Neuronal stem cell (in vitro differentiated cells): ENCODE measurements around the gene SORBS1.

Experiments used
- DNase-seq: peaks from one replicate; pipeline ENCODE4 v3.0.0-alpha.2; 2013; ENCODE audit warnings: low spot score
- H2AFZ ChIP-seq: one replicate; pipeline ENCODE4 v1.6.1; 2013; ENCODE audit warnings: mild to moderate bottlenecking, low read length, inconsistent platforms
- H2AK5ac ChIP-seq: 2 replicates; pipeline ENCODE4 v1.6.1; 2013; ENCODE audit warnings: low read depth, mild to moderate bottlenecking, inconsistent platforms, low read length, moderate library complexity, mixed read lengths
- H2BK120ac ChIP-seq: 2 replicates; pipeline ENCODE4 v1.6.1; 2013; ENCODE audit warnings: low read depth, mild to moderate bottlenecking, inconsistent platforms, low read length, moderate library complexity, mixed read lengths
- H2BK12ac ChIP-seq: one replicate; pipeline ENCODE4 v1.6.1; 2013; ENCODE audit warnings: low read length, inconsistent platforms
- H2BK15ac ChIP-seq: 2 replicates; pipeline ENCODE4 v1.6.1; 2013; ENCODE audit warnings: mild to moderate bottlenecking, low read length, inconsistent platforms, mixed read lengths
- H2BK5ac ChIP-seq: one replicate; pipeline ENCODE4 v1.6.1; 2013; ENCODE audit warnings: inconsistent platforms, mild to moderate bottlenecking, low read length, moderate library complexity
- H3K14ac ChIP-seq: one replicate; pipeline ENCODE4 v1.6.1; 2013; ENCODE audit warnings: low read length, inconsistent platforms
- H3K18ac ChIP-seq: 2 replicates; pipeline ENCODE4 v1.6.1; 2013; ENCODE audit warnings: low read length, inconsistent platforms
- H3K23ac ChIP-seq: 2 replicates; pipeline ENCODE4 v1.6.1; 2013; ENCODE audit warnings: low read depth, mild to moderate bottlenecking, mixed read lengths, low read length, inconsistent platforms; ENCODE audit not compliant: poor library complexity
- H3K27ac ChIP-seq: replicated peaks from 3 replicates; pipeline ENCODE4 v1.5.1; 2013; ENCODE audit warnings: low read length, inconsistent platforms
- H3K27me3 ChIP-seq, 3 experiments: 2 replicates each; pipeline ENCODE4 v1.6.1; 2013; ENCODE audit warnings: low read length in 3 of 3, mild to moderate bottlenecking in 2 of 3, inconsistent platforms in 1 of 3, low read depth in 1 of 3, mixed read lengths in 1 of 3, moderate library complexity in 1 of 3; ENCODE audit not compliant: control insufficient read depth in 3 of 3, insufficient read depth in 3 of 3
- H3K36me3 ChIP-seq, 2 donors: replicated peaks in 1 of 2; 2 replicates each; pipeline ENCODE4 v1.6.1; 2013; ENCODE audit warnings: low read length in 2 of 2; ENCODE audit not compliant: control insufficient read depth in 2 of 2, insufficient read depth in 2 of 2
- H3K4ac ChIP-seq: 2 replicates; pipeline ENCODE4 v1.6.1; 2013; ENCODE audit warnings: inconsistent platforms, mild to moderate bottlenecking, low read length, moderate library complexity
- H3K4me1 ChIP-seq, 2 donors: 1 replicate in 1 of 2; 2 replicates in 1 of 2; pipeline ENCODE4 v1.6.1; 2013; ENCODE audit warnings: low read length in 2 of 2, low read depth in 1 of 2; ENCODE audit not compliant: control insufficient read depth in 2 of 2, insufficient read depth in 1 of 2
- H3K4me2 ChIP-seq: one replicate; pipeline ENCODE4 v1.6.1; 2013; ENCODE audit warnings: mild to moderate bottlenecking, low read length, inconsistent platforms; ENCODE audit not compliant: insufficient read depth, poor library complexity, severe bottlenecking
- H3K4me3 ChIP-seq, 2 donors: 2 replicates each; pipeline ENCODE4 v1.5.1; 2013; ENCODE audit warnings: low read length in 2 of 2, mild to moderate bottlenecking in 2 of 2, inconsistent platforms in 1 of 2, moderate library complexity in 1 of 2
- H3K79me1 ChIP-seq: one replicate; pipeline ENCODE4 v1.6.1; 2013; ENCODE audit warnings: low read depth, mild to moderate bottlenecking, inconsistent platforms, low read length, moderate library complexity
- H3K9ac ChIP-seq: one replicate; pipeline ENCODE4 v1.6.1; 2013; ENCODE audit warnings: mild to moderate bottlenecking, low read depth, low read length, inconsistent platforms; ENCODE audit not compliant: poor library complexity
- H3K9me3 ChIP-seq, 2 donors: replicated peaks in 1 of 2; 2 replicates each; pipeline versions ENCODE3 to v1.6.1; 2013; ENCODE audit warnings: low read length in 2 of 2, mild to moderate bottlenecking in 2 of 2, inconsistent platforms in 1 of 2, low read depth in 1 of 2, mixed read lengths in 1 of 2, moderate library complexity in 1 of 2; ENCODE audit not compliant: control insufficient read depth in 2 of 2, insufficient read depth in 1 of 2
- H4K8ac ChIP-seq: one replicate; pipeline ENCODE4 v1.6.1; 2013; ENCODE audit warnings: low read depth, mild to moderate bottlenecking, inconsistent platforms, low read length, moderate library complexity
- H4K91ac ChIP-seq: one replicate; pipeline ENCODE4 v1.6.1; 2013; ENCODE audit warnings: low read length, low read depth, mild to moderate bottlenecking, inconsistent platforms; ENCODE audit not compliant: poor library complexity
- WGBS, 2 donors: extraction: QIAGEN DNeasy Blood & Tissue Kit; methylation state at CpG; one replicate each; pipeline ENCODE4 v1.1.7; 2013; ENCODE audit warnings: missing lambda C conversion rate in 2 of 2, mixed read lengths in 1 of 2; ENCODE audit not compliant: insufficient read length in 2 of 2, insufficient replicate concordance in 1 of 2; ENCODE audit errors: extremely low coverage in 2 of 2; 5-methylcytosine and 5-hydroxymethylcytosine counted together

SORBS1 gene

GRCh38 chr10:95572131-95572820, 11.1 kb upstream of the SORBS1 start:
- Histone ChIP-seq H4K91ac (no peak overlapping the region), H3K27me3 (peaks cover 0 to 8% (median 0%) of the 10 kb centered on the region in 3 experiments), H2AFZ (peak overlapping the region; percentile 73), H3K4me3 (peak overlapping the region in 1 of 2 donors; percentile 12), H3K14ac (no peak overlapping the region), H2BK12ac (no peak overlapping the region), H3K9ac (no peak overlapping the region), H4K8ac (no peak overlapping the region), H3K4ac (no peak overlapping the region), H3K23ac (no peak overlapping the region), H3K4me1 (peaks cover 0 to 4% of the 10 kb centered on the region in 2 donors), H3K4me2 (no peak overlapping the region), H2BK15ac (no peak overlapping the region), H2AK5ac (no peak overlapping the region), H2BK5ac (no peak overlapping the region), H3K27ac (no peak overlapping the region), H3K9me3 (no peaks in the 10 kb centered on the region), H2BK120ac (no peak overlapping the region), H3K36me3 (no peaks in the 10 kb centered on the region), H3K18ac (peak overlapping the region; percentile 33), H3K79me1 (no peaks in the 10 kb centered on the region)
- DNase-seq = no peak
- no CpG with 5 or more reads among the region's 7 CpGs for WGBS, 2 donors

GRCh38 chr10:95571390-95571789, 10.2 kb upstream of the SORBS1 start:
- H2AK5ac ChIP-seq = no peak overlapping the region
- no peak overlapping the region for H3K4me3 ChIP-seq
- H2BK15ac ChIP-seq = no peak overlapping the region
- H3K79me1 ChIP-seq = no peaks in the 10 kb centered on the region
- H3K9me3 ChIP-seq = no peaks in the 10 kb centered on the region
- no peak overlapping the region for H3K4me2 ChIP-seq
- H3K18ac ChIP-seq = no peak overlapping the region
- H3K4me1 ChIP-seq = peaks cover 0 to 4% of the 10 kb centered on the region in 2 donors
- DNase-seq = no peak
- no CpG with 5 or more reads among the region's 4 CpGs for WGBS, 2 donors
- no peak overlapping the region for H3K4ac ChIP-seq
- H2AFZ ChIP-seq = no peak overlapping the region
- H2BK12ac ChIP-seq = no peak overlapping the region
- no peak overlapping the region for H3K27ac ChIP-seq
- H3K14ac ChIP-seq = no peak overlapping the region
- H3K23ac ChIP-seq = no peak overlapping the region
- no peak overlapping the region for H2BK5ac ChIP-seq
- H4K8ac ChIP-seq = no peak overlapping the region
- H3K36me3 ChIP-seq = no peaks in the 10 kb centered on the region
- no peak overlapping the region for H4K91ac ChIP-seq
- H3K9ac ChIP-seq = no peak overlapping the region
- no peak overlapping the region for H2BK120ac ChIP-seq
- H3K27me3 ChIP-seq = peaks cover 0 to 9% (median 0%) of the 10 kb centered on the region in 3 experiments

GRCh38 chr10:95569368-95569767, 8.2 kb upstream of the SORBS1 start:
- no peak overlapping the region for H2AK5ac ChIP-seq
- H2BK5ac ChIP-seq = no peak overlapping the region
- H2BK12ac ChIP-seq = no peak overlapping the region
- H4K8ac ChIP-seq = no peak overlapping the region
- no peak overlapping the region for H4K91ac ChIP-seq
- no peak overlapping the region for H3K18ac ChIP-seq
- H3K27me3 ChIP-seq = peaks cover 0 to 25% (median 0%) of the 10 kb centered on the region in 3 experiments
- no peak overlapping the region for H2BK15ac ChIP-seq
- H3K14ac ChIP-seq = no peak overlapping the region
- no peaks in the 10 kb centered on the region for H3K36me3 ChIP-seq
- DNase-seq = no peak
- H2AFZ ChIP-seq = no peak overlapping the region
- no peak overlapping the region for H3K23ac ChIP-seq
- no peak overlapping the region for H3K4me2 ChIP-seq
- no peaks in the 10 kb centered on the region for H3K79me1 ChIP-seq
- no peak overlapping the region for H3K4ac ChIP-seq
- no peaks in the 10 kb centered on the region for H3K9me3 ChIP-seq
- no peak overlapping the region for H3K4me3 ChIP-seq
- H3K27ac ChIP-seq = no peak overlapping the region
- H3K4me1 ChIP-seq = peaks cover 0 to 4% of the 10 kb centered on the region in 2 donors
- no peak overlapping the region for H3K9ac ChIP-seq
- H2BK120ac ChIP-seq = no peak overlapping the region

- H3K18ac ChIP-seq = no peak overlapping the region
- no peak overlapping the region for H4K8ac ChIP-seq
- no CpG with 5 or more reads among the region's 5 CpGs for WGBS, 2 donors
- H2BK120ac ChIP-seq = no peak overlapping the region
- no peak for DNase-seq
- no peak overlapping the region for H2AK5ac ChIP-seq
- H3K4me3 ChIP-seq = no peak overlapping the region
- H3K23ac ChIP-seq = no peak overlapping the region
- H3K79me1 ChIP-seq = no peaks in the 10 kb centered on the region
- H3K27ac ChIP-seq = no peak overlapping the region
- no peak overlapping the region for H3K4ac ChIP-seq
- H3K9me3 ChIP-seq = no peaks in the 10 kb centered on the region
- H2BK15ac ChIP-seq = no peak overlapping the region
- no peak overlapping the region for H3K4me2 ChIP-seq
- no peak overlapping the region for H2BK12ac ChIP-seq
- no peak overlapping the region for H2AFZ ChIP-seq
- H3K36me3 ChIP-seq = no peaks in the 10 kb centered on the region
- H3K14ac ChIP-seq = no peak overlapping the region
- peaks cover 0 to 4% of the 10 kb centered on the region in 2 donors for H3K4me1 ChIP-seq
- no peak overlapping the region for H2BK5ac ChIP-seq
- H3K9ac ChIP-seq = no peak overlapping the region
- H4K91ac ChIP-seq = no peak overlapping the region
- peaks cover 0 to 28% (median 0%) of the 10 kb centered on the region in 3 experiments for H3K27me3 ChIP-seq
Measured at GRCh38 chr10:95567903-95568630, 6.9 kb upstream of the SORBS1 start.
